Stimulated activated CD8-positive, alpha-beta memory T cell treated with anti-CD3 and anti-CD28 coated beads, Interleukin-4, amount 100 ng/mL, for 48 hours (primary cell): ENCODE measurements around the gene ZNF618.
A peak's percentile ranks its signal among the peaks of the same experiment; 100 is the strongest.

Experiments used
- DNase-seq: peaks from one replicate; pipeline ENCODE4 v3.0.0-alpha.2; 2020

Gene ZNF618

GRCh38 chr9:113990975-113991471, 114.9 kb downstream of the ZNF618 start:
- no peak for DNase-seq

GRCh38 chr9:113991714-113992113, 115.6 kb downstream of the ZNF618 start:
- no peak for DNase-seq

- DNase-seq: no peak
Observed at GRCh38 chr9:113992276-113992951, 116.3 kb downstream of the ZNF618 start.

GRCh38 chr9:113992994-113993393, 116.9 kb downstream of the ZNF618 start:
- DNase-seq: no peak

GRCh38 chr9:113993838-113994540, 117.9 kb downstream of the ZNF618 start:
- no peak for DNase-seq

GRCh38 chr9:113995401-113995800, 119.3 kb downstream of the ZNF618 start:
- DNase-seq: no peak

GRCh38 chr9:113995963-113996362, 119.9 kb downstream of the ZNF618 start:
- no peak for DNase-seq

GRCh38 chr9:113996531-113997001, 120.5 kb downstream of the ZNF618 start:
- DNase-seq: no peak

- DNase-seq: peak; percentile 3
Observed at GRCh38 chr9:113997064-113997463, 121.0 kb downstream of the ZNF618 start.

- peak; percentile 16 for DNase-seq
Observed at GRCh38 chr9:113997610-113998009, 121.5 kb downstream of the ZNF618 start.

- no peak for DNase-seq
Observed at GRCh38 chr9:113998114-113998513, 122.0 kb downstream of the ZNF618 start.

- peak; percentile 18 for DNase-seq
Observed at GRCh38 chr9:113998525-113999255, 122.6 kb downstream of the ZNF618 start.

- DNase-seq: peak; percentile 17
Observed at GRCh38 chr9:113999256-114000062, 123.3 kb downstream of the ZNF618 start.

GRCh38 chr9:114000063-114000454, 124.0 kb downstream of the ZNF618 start:
- DNase-seq: peak; percentile 5

- peak; percentile 4 for DNase-seq
Observed at GRCh38 chr9:114000671-114001409, 124.7 kb downstream of the ZNF618 start.

GRCh38 chr9:114001410-114001685, 125.2 kb downstream of the ZNF618 start:
- DNase-seq: peak; percentile 4

GRCh38 chr9:114001794-114002261, 125.7 kb downstream of the ZNF618 start:
- DNase-seq: peak; percentile 16

GRCh38 chr9:114002271-114002985, 126.3 kb downstream of the ZNF618 start:
- DNase-seq: peak; percentile 14

GRCh38 chr9:114002986-114003350, 126.9 kb downstream of the ZNF618 start:
- DNase-seq: peak; percentile 8

GRCh38 chr9:114003351-114003750, 127.2 kb downstream of the ZNF618 start:
- peak; percentile 2 for DNase-seq

- no peak for DNase-seq
Observed at GRCh38 chr9:114003758-114004157, 127.6 kb downstream of the ZNF618 start.
